Activated CD8-positive, alpha-beta memory T cell treated with anti-CD3 and anti-CD28 coated beads, Interleukin-2, amount 50 U/mL, for 24 hours (primary cell): ENCODE data around the gene CAMTA1.

Experiments
- DNase-seq: peaks from one replicate; pipeline ENCODE4 v3.0.0-alpha.2; 2020; ENCODE audit errors: extremely low read depth

CAMTA1 gene

DNA sequence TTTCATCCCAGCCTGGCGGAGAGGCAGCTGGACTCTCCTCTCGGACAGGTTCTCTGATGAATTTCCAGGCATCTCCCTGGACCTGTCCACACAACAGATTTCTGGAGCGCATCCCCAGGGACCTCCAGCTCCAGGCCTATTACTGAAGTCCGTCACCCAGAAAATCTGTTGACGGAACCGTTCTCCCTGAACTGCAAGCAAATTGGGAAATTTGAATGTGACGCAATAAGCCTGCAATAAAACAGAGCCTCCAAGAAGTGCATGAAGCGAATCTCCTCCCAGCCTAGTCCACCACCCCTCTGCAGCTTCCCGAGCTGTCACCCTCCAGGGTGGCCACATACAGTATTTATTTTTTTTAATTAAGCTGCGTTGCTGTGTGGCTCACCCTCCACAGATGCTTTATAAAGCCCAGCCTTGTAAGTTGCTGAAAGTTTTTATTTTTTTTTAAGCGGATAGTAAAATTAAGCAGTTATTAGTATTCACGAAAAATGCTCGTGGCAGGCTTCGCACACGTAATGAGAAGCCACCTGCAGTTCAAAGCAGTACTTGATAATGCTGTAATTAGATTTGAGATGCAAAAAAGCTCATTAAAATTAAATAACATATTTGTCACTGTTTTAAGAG is 173.3 kb downstream of the CAMTA1 start:
- no peak for DNase-seq

DNA sequence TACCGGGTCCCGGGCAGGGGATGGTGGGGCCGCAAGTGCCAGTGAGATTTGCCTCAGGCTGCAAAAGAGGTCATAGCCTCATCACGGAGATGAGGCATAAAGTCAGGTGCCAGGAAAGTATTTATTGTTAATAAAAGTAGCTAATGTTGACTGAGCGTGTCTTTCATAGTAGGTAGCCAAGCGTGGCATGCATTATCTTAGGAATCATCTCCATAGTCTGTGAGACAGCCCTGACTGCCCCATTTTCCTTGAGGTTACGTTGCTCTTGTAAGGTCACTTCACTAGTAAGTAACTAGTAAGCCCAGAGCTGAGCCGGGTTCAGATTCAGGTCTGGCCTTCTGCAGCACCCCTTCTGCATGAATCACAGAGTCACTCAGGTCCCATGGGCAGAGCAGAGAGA is 174.2 kb downstream of the CAMTA1 start:
- DNase-seq, result no peak

DNA sequence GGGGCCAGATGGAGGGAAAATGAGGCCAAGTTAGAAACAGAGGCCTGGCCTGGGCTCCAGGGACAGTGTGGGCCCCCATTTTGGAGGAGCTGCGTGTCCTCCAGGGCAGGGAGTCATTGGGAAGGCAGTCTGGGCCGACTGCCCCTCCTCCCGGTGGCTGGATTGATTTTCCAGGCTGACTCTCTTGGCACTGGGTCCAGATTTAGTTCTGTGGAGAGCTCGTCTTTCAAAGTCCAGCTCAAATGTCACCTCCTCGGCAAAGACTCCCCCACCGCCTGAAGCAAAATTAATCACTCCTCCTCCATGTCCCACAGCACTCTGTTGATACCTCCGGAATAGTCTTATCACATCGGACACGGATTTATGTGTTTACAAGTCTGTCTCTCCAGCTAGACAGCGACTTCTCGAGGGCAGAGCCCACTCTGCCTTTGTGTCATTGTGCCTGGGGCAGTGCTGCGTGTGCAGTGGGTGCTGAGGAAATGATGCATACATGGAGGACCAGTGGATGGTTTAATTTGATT is 175.1 kb downstream of the CAMTA1 start:
- no peak for DNase-seq

DNA sequence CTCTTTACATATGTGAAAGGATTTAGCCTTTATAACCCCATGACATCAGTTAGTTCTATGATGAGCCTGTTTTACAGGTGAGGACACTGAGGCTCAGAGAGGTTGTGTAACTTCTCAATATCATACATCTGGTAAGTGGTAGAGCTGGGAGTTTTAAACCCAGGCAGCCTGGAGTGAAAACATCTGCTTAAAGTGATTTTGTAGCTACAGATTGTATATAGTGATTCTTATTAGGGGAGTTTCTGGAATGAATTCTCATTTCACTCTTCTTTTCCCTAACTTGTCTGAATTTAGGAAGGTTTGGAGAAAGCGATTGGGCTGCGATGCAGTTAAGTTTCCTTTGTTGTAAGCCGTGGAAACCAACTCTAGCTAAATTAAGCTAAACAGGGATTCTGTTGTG is 175.6 kb downstream of the CAMTA1 start:
- DNase-seq, result no peak

DNA sequence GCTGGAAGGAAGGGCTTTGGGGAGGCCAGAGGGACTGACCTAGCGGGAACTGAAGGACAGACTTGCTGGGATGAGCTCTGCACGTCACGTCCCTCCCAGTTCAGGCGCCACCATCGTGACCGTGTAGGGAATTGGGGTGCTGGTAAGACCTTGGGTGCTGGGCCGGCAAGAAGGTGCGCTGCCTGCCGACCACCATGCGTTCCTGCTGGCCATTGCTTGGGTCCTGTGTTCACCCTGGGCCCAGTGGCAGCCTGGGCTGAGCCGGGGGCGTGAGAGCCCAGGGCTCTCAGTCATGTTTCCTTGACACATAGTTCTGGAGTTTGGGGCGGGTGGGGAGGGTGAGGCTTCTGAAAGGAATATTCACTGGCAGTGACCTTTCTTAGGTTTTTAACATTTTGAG is 176.0 kb downstream of the CAMTA1 start:
- no peak for DNase-seq

DNA sequence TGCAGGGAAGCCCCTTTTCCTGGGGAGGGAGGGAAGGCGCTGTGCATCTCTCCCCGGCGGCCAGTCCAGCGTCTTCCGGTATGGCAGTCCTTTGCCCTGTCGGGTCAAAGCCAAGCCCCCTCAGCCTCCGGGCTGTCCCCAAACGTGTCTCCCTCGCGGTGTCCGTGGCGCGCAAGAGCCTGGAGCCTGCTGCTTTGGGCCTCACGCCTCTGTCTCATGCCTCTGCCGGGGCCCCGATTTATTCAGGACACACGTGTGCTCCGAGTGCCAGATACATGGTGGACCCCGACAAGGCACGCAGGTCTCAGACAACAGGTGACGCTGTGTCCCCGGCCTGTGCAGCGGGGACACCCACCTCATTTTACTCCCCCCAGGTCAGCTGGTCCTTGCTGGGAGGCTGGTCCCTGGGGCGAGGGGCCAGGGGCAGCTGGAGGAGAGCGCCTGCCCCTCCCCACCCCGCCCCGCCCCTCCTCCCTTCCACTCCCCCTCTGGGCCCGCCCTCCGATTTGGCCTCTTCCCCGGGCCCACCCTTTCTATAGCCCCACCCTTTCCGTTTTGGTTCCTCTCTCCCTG is 176.7 kb downstream of the CAMTA1 start:
- DNase-seq, result no peak

DNA sequence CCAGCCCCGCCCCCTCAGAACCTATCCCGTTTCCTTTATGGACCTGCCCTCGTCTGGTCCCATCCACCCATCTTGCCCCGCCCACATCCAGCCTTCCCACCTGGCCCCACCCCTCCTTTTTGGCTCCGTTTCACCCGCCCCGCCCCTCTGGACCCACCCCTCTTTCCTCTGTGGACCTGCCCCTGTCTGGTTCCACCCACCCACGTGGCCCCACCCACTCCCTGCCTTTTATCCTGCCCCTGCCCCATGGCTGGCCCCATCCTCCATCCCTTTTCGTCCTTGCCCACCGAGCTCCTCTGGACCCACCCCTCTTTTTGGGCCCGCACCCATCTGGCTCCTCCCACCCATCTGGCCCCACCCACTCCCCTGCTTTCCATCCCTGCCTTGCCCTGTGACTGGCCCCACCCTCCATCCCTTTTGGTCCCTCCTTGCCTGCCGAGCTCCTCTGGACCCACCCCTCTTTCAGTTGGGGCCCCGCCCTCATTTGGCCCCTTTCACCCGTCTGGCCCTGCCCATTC is 177.3 kb downstream of the CAMTA1 start:
- peak; percentile 15 for DNase-seq

DNA sequence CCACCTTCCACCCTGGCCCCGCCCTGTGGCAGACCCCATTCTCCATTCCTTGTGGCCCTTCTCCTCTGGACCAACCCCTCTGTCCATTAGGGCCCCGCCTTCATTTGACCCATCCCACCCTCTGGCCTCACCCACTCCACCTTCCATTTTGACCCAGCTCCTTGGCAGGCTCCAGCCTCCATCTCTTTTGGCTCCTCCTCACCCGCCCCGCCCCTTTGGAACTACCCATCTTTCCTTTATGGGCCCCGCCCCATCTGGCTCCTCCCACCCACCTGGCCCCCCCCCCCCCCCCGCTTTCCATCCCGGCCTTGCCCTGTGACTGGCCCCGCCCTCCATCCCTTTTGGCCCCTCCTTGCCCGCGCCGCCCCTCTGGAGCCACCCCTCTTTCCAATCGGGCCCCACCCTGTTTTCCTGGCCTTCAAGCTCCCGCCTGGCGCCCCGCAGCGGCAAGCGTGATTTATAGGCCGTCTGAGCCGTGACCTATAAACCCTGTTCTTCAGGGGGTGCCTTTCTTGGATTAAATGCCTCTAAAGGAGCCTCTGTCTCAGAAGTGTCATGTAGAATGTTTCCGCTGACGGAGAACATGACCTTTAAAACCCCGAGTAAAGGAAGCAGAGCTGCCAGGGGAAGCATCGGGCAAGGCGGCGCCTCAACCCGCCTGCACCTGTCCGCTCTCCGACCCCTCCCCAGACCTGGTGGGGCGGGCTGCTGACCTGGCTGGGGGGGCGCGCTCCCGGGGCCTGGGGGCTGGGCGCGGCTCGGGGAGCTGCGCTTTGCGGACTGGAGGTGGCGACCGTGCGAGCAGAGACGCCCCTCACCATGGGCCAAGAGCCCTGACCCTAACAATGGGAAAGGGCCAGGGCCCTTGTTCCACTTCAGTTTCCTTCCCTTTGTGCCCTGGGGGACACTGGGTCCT is 178.0 kb downstream of the CAMTA1 start:
- no peak for DNase-seq

DNA sequence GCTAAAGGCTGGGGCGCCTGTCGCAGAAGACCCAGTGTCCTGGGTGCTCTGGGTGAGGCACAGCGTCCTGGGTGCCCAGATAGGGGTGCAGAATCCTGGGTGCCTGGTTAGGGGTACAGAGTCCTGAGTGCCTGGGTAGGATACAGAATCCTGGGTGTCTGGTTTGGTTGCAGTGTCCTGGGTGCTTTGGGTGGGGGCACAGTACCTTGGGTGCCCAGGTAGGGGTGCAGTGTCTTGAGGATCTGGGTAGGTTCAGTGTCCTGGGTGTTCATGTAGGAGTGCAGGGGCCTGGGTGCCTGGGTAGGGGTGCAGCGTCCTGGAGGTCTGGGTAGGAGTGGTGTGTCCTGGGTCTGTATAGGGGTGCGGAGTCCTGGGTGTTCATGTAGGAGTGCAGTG is 178.7 kb downstream of the CAMTA1 start:
- DNase-seq, result no peak

DNA sequence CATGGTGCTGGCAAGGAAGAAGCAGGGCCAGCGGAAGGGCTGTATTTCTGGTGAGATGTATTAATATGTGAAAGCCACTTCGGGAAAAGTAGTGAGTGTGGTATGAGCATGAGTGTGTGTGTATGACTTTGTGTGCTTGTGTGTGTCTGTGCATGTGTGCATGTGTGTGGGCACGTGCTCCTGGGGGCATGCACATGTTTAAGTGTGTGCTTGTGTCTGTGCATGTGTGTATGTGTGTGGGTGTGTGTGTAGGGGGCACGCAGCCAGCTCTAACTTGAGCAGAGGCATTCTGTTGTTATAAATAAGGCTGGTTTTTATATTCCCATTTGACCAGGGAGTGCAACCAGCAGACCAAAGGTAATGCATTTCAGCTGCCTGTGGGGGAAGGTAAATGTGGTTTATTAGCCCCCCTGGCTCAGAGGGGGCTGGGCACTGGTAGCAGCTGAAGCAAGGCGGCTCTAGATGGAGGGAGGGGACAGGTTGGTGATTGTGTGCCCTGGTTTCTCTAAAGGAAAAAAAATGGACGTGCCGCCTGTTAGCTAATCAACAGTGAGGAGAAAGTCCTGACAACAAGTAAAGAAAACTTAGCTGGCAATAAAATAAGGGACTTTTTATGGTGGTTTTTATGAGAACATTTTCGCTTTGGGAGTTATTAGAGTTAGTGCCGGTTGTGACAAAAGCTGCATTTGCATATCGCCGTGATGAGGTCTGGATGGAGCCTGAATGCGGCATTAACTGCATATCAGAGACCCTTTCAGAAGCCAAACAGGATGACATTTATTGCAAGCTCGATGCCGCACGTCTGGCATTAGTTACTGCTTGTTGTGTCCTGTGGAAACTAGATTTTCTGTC is 180.1 kb downstream of the CAMTA1 start:
- DNase-seq, result no peak

DNA sequence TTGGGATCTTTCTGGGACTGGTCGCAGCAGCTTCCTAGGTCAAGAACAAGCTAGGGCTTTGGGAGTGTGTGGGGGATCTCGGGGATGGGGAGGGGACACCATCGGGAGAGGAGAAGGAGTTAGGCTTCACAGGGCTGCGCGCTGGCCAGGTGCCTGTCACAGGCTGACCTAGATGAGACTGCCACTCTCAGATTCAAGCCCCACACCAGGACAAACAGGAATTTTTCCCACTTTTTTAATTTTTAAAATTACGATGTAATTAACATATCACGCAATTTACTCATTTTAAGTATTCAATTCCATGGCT is 180.6 kb downstream of the CAMTA1 start:
- no peak for DNase-seq

DNA sequence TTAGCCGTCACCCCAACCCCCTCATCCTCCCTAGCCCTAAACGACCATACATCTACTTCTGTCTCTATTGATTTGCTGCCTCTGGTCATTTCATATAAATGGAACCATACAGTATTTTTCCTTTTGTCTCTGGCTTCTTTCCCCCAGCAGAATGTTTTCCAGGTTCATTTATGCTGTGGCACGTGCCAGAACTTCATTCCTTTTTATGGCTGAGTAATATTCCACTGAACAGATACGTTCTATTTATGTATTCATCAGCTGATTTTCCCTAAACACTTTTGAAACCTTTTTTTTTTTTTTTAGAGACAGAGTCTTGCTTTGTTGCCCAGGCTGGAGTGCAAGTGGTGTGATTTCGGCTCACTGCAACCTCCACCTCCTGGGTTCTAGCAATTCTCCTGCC is 181.1 kb downstream of the CAMTA1 start:
- DNase-seq, result no peak

DNA sequence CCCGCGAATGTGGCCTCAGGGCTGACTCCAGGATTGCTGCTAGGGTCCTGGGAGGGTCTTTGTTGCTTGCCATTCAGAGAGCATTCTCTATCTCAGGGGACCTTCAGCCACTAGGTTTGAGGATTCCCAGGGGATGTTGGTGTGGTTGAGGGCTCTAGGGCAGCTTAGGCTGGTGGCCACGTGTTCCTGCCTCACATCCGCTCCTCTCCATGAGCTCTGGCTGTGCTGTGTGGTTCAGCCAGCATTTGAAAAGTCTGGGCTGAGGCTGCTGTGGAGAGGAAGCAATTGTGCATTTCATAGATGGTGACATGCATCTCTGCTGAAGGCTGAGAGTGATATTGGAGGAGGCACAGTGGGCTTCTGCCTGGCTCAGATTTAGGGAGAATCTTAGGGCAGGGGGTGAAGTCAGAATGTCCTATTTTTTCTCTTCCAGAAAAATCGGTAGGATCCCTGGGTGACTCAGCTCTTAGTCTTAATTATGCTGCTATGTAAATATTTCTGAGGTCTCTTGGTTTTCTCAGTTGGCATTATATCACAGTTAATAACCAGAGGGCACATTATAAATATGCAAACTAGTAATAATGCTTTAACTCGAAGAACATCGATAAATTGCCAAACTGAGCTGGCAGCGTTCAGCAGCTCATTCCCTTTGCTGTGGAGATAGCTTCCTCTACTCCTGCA is 182.3 kb downstream of the CAMTA1 start:
- DNase-seq, result no peak

DNA sequence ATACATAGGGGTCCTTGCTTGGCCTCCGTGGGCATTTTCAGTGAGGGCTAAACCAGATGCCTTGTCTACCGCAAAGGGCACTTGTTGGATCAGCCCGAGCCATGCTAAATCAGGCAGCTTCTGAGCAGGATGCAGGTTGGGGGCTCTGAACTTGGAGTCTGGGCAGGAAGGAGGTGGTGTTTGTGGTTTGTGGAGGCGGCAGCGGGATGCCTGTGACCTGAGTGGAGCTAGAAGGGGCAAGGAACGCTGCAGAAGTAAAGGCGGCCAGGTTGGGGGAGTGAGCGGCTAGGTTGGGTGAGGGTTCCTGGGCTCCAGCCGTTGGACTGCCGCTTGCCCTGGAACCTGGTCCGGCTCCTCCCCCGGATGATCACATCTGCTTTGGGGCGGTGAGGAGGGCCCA is 183.9 kb downstream of the CAMTA1 start:
- DNase-seq, result no peak

DNA sequence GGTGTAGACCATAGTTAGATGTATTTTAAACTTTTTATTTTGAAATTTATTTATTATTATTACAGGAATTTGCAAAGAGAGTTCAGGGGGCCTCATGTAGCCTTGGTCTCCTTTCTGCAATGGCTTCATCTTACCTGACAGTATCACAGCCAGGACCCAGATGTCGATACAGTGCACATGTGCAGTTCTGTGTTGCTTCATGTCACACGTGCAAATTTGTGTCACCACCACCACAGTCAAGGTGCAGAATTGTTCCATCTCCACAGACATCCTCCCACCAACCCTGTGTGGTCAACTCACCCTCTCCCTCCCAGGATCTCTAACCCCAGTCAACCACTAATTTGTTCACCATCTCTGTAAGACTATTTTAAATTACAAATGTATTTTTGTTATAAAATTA is 184.5 kb downstream of the CAMTA1 start:
- no peak for DNase-seq

DNA sequence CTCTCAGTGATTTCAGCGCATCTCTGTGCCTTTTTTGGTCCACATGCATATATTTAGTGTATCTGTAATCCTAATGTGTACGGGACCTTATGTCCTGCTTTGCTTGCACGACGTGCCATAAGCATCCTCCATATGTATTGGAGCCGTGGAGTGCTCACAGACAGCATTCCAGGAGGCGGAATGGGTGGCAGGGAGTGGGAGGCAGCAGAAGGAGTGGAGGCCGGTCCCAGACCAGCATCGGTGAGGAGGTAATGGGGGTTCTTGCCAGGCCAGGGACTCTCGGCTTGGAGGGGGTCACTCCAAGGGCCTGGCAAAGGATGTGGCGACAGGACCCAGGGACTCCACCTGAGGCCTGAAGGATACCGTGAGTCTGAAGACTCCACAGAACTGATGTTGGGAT is 185.0 kb downstream of the CAMTA1 start:
- no peak for DNase-seq

DNA sequence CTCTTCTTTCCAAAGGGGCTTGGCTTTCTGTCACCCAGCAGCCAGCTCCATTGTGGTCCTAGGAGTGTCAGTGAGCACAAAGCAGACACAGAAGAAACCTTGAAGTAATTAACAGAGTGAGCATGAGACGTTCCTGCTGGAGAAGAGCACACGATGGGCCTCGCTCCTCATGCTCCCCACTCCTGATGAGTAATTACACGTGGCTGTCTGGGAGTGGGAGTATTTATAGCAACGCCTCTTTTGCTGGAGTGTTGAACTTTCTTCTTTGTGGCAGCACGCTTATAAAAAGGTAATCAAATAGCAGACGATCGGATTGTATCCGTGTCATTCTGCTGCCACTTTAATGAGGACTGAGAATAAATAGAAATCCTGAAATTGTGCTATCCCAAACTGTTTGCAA is 185.8 kb downstream of the CAMTA1 start:
- DNase-seq, result no peak

DNA sequence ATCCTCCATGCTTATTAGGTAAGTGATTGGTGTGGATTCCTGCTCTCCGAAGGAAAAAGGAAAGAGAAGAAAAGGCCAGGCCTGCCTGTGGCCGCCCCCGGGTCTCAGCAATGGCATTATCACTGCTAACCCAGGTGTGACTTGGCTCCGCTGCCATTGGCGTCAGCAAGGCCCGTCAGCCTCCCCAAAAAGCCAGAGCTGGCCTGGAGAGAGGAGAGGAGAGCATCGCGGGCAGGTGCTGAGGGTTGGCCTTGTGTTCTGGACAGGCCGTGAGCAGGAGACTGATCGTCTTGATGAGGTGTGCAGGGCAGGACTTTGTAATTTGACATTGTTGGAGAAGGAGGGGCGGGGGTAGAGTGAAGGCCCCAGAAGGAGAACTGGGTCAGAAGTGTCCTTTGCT is 186.4 kb downstream of the CAMTA1 start:
- DNase-seq, result no peak

DNA sequence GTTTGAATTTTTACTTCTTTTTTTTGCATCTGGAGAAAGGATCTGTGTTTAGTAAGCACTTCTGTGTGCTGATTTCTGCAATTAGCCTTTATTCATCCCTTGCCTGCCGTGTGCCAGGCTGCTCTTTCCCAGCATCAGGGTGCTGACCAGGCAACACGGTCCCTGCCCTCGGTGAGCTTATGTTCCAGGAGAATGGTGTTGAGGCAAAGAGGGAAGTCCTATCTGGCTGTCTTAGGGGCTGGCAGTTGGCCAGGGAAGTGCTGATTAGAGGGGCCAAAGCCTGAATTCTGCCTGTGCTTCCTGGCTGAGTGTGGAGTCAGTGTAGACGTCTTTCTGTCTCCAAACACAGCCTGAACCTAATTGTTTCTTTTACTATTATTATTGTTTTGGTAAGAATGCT is 187.1 kb downstream of the CAMTA1 start:
- no peak for DNase-seq

DNA sequence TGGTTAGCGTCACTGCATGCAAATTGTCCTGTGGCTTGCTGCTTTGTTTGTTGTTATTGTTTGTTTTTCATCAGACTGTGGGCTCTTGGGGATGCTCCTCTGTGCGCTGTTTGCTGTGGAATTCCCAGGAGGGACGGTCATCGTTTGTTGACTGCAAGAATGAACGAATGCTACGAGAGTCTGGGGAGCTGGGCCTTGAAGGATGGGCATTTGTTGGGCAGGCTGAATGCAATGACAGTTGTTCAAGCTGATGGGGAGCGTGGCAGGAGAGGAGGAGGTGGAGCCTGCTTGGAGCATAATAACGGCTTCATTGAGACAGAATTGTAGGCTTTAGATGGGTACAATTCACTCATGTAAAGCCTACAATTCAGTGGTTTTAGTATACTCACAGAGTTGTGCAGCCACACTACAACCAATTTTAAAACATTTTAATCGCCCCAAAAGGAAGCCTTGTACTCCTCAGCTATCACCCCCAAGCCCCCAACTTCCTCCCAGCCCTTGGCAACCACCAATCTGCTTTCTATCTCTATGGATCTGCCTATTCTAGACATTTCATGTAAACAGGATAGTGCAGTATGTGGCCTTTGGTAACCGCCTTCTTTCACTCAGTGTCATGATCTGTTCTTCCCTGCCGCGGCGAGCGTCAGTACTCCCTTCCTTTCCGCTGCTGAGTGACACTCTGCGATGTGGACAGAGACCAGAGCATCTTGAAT is 190.2 kb downstream of the CAMTA1 start:
- DNase-seq, result no peak

DNA sequence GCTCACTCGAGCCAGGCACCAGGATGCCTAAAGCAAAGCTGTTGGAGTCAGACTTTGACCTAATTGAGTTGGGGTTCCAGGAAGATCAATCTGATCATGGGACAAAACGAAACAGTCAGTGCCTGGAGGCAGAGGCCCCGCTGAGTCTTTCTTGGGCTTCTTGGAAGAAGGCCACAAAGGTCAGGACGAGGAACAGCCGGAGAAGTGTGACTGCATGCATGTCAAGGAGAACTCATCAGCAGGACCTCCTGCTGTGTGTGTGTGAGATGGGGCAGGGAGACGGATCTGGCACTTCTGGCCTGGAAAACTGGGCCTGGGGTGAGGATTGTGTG is 190.8 kb downstream of the CAMTA1 start:
- DNase-seq, result no peak
